DLD1 (cell line): Measurements from ENCODE around the gene GNB3.
"Not testable (repeated sequence)": the region's sequence is repeated elsewhere in the genome, so short reads cannot be mapped to it uniquely, and the experiment has no call there.

ENCODE experiments used
- in situ Hi-C: cut with HindIII; loops from 2 replicates; pipeline ENCODE4 v1.10.0; 2017; ENCODE audit warnings: low sequenced_read_pairs

The GNB3 gene

DNA sequence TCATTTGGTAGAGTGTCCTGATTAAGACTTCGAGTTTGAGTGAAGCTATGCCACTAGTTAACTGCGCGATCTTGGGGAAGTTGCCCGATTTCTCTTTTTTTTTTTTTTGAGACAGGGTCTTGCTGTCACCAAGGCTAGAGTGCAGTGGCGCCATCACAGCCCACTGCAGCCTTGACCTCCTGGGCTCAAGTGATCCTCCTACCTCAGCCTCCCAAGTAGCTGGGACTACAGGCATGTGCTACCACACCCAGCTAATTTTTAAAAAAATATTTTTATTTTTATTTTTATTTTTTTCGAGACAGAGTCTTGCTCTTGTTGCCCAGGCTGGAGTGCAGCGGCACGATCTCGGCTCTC is 33.3 kb downstream of the GNB3 start:
- in situ Hi-C loops = not testable (repeated sequence)

GRCh38 chr12:6879824-6880223 is 39.1 kb downstream of the GNB3 start:
- in situ Hi-C loops = not testable (repeated sequence)

GRCh38 chr12:6883252-6883651 is 42.5 kb downstream of the GNB3 start:
- in situ Hi-C loops = no loop called here

DNA sequence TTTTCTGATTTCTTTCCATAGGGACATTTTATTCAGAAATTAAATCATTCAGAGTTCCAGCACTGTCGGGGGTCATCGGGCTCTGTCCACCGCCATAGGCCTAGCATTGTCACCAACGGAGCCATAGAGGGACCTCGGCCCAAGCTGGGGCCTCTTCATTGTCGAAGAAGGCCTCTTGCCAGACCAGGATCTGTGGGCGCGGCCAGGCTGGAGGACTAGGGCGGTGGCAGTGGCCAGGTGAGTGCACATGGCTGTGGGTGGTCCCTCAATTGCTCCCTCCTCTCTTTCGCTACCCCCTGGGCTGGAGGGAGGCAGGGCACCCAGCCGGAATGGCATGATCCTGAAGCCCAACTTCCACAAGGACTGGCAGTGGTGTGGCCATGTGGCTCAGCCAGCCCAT is 43.0 kb downstream of the GNB3 start:
- in situ Hi-C loops = no loop called here

- in situ Hi-C loops = no loop called here
These were observed 43.8 kb downstream of the GNB3 start for GRCh38 chr12:6884539-6884938.

- in situ Hi-C loops = not testable (repeated sequence)
These were observed 45.7 kb downstream of the GNB3 start for GRCh38 chr12:6886206-6886999.

- in situ Hi-C loops = no loop called here
These were observed 46.7 kb downstream of the GNB3 start for GRCh38 chr12:6887460-6887859.

DNA sequence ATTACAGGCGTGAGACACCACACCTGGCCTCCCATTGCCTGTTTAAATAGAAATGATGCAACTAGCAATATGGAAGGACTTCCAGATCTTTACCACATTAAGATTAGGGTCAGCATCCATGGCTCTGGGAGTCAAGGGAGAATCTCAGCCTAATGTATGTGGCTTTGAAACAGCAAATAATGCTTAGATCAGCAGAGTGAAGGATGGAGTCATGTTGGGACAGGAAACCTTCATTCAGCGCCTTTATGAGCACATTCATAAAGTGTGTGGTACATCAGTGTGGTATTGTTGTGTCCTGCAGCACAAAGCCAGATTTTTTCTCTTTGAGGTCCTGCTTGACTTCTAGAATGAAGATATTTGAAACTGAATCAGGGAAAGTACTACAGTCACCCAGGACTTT is 47.6 kb downstream of the GNB3 start:
- in situ Hi-C loops = no loop called here

GRCh38 chr12:6888794-6889193 is 48.1 kb downstream of the GNB3 start:
- in situ Hi-C loops = not testable (repeated sequence)

DNA sequence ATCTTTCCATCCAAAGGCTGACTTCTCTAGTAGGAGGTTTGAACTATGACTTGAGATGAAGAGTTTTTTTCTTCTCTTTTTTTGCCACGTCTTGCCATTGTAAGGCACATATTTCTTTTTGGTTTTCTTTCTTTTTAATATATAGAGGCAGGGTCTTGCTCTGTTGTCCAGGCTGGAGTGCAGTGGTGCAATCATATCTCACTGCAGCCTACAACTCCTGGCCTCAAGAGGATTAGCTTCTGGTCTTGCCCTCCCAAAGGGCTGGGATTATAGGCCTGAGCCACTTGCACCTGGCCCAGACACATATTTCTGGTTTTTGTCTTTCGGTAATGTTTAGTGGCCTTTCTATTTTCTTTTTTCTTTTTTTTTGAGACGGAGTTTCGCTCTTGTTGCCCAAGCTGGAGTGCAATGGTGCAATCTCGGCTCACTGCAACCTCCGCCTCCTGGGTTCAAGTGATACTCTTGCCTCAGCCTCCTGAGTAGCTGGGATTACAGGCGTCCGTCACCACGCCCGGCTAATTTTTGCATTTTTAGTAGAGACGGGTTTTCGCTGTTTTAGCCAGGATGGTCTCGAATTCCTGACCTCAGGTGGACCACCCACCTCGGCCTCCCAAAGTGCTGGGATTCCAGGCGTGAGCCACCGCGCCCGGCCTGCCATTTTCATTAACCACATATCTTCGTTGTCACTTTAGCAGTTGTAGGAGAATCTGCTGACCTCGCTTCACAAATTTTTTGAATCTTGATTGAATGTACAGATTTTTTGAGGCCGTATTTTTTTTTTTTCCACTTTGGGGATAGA is 49.2 kb downstream of the GNB3 start:
- in situ Hi-C loops = not testable (repeated sequence)

DNA sequence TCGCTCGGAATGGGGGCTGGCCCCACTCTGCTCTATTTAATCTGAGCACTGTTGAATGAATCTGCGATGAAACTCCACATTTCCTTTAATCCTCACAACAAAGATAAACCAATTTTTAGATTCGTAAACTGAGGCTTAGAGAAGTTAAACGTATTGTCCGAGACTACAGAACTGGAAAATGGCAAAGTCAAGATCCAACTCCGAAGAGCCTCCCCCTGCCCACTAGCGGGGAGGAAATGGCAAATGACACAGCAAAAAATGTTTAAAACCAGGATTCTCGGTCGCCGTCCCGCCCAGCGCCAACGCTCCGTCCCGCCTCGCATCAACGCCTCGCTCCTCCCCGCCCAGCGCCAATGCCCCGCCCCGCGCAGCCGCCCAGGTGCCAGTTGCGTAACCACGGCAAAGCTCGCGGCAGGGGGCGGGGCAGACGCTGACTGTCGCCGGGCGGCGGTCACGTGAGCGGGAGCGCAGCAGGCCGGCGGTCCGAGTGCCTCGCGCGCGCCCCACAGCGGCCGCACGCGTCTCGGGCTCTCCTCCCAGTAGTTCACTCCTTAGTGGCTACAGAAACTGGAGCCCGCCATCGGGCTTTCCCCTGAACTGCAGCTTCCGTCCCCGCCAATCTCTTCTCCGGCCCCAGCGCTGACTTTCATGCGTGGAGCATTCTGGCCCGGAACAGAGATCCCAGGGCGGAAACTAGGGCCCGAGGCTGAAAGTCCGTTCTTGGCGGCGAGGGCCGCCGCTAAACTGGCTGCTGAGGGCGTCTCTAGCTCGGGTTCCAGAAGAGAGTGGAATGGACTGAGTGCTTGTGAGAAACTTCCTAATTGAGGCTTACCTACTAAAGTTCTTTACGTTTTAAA is 50.3 kb downstream of the GNB3 start:
- in situ Hi-C loops = no loop called here

DNA sequence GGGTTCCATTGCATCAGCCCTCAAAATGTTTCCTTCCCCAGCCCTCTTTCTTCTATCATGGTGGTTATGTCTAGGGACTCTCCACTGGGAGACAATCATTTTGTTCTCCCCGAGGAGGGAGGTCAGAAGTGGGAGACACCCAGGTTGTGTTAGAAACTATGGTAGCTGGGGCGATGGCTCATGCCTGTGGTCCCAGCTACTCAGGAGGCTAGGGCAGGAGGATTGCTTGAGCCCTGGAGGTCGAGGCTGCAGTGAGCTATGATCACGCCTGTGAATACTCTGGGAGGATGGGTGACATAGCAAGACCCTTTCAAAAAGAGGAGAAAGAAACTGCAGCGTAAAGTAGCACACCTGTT is 50.9 kb downstream of the GNB3 start:
- in situ Hi-C loops = no loop called here

GRCh38 chr12:6892683-6893082 is 52.0 kb downstream of the GNB3 start:
- in situ Hi-C loops = not testable (repeated sequence)

DNA sequence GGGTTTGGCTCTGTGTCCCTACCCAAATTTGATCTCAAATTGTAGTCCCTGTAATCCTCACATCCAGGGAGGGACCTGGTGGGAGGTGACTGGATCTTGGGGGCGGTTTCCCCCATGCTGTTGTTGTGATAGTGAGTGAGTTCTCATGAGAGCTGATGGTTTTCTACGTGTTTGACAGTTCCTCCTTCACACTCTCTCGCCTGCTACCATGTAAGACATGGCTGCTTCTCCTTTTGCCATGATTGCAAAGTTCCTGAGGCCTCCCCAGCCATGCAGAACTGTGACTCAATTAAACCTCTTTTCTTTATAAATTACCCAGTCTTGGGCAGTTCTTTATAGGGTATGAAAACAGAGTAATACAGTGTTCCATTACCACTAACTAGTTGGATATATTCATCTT is 53.6 kb downstream of the GNB3 start:
- in situ Hi-C loops = no loop called here
